Mesodermal cell (in vitro differentiated cells): Measurements from ENCODE around the gene MYH15.

Experiments
- H3K27ac ChIP-seq: 2 replicates; pipeline ENCODE4 v1.7.0; 2013; ENCODE audit warnings: mild to moderate bottlenecking, low read depth, low read length, moderate library complexity; ENCODE audit not compliant: severe bottlenecking
- H3K36me3 ChIP-seq: 2 replicates; pipeline ENCODE4 v1.7.1; 2013; ENCODE audit warnings: mild to moderate bottlenecking, low read length, moderate library complexity; ENCODE audit not compliant: control insufficient read depth, insufficient read depth
- H3K4me1 ChIP-seq: one replicate; pipeline ENCODE4 v1.7.1; 2013; ENCODE audit warnings: mild to moderate bottlenecking, low read length; ENCODE audit not compliant: insufficient read depth, control insufficient read depth, poor library complexity, severe bottlenecking
- H3K4me3 ChIP-seq: 2 replicates; pipeline ENCODE4 v1.7.0; 2013; ENCODE audit warnings: low read length, control low read depth, mild to moderate bottlenecking; ENCODE audit not compliant: insufficient read depth, poor library complexity, severe bottlenecking; ENCODE audit errors: extremely low read depth
- H3K9me3 ChIP-seq: 2 replicates; pipeline ENCODE4 v1.7.1; 2013; ENCODE audit warnings: mild to moderate bottlenecking, low read length, moderate library complexity; ENCODE audit not compliant: control insufficient read depth
- WGBS, 2 experiments: methylation state at CpG; one replicate each; pipeline ENCODE4 v1.1.5; 2013; ENCODE audit warnings: missing lambda C conversion rate in 2 of 2; ENCODE audit not compliant: insufficient coverage in 2 of 2; 5-methylcytosine and 5-hydroxymethylcytosine counted together

Gene MYH15

GRCh38 chr3:108450444-108450843 lies 60.0 kb downstream of the MYH15 start:
- H3K4me1 ChIP-seq, result no peaks in the 10 kb centered on the region
- no peaks in the 10 kb centered on the region for H3K36me3 ChIP-seq
- H3K9me3 ChIP-seq, result peaks cover 8% of the 10 kb centered on the region
- H3K4me3 ChIP-seq, result no peak overlapping the region
- no peak overlapping the region for H3K27ac ChIP-seq
- WGBS, 2 experiments, result no CpG with 5 or more reads among the region's 2 CpGs

DNA sequence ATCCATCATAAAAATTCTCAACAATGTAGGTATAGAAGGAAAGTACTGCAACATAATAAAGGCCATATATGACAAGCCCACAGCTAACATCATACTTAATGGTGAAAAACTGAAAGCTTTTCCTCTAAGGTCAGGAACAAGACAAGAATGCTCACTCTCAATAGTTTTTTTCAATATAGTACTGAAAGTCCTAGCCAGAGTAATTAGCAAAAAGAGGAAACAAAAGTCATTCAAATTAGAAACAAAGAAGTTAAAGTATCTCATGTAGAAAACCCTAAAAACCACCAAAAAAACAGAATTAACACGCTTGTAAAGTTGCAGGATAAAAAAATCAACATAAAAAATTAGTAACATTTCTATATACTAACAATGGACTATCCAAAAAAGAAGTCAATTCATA lies 61.8 kb downstream of the MYH15 start:
- no CpG with 5 or more reads among the region's 1 CpG for WGBS, 2 experiments
- Histone ChIP-seq H3K27ac (no peak overlapping the region), H3K4me1 (no peaks in the 10 kb centered on the region), H3K4me3 (no peak overlapping the region), H3K36me3 (no peaks in the 10 kb centered on the region), H3K9me3 (peaks cover 8% of the 10 kb centered on the region)

- H3K27ac ChIP-seq, result no peak overlapping the region
- no peaks in the 10 kb centered on the region for H3K4me1 ChIP-seq
- H3K9me3 ChIP-seq, result peaks cover 8% of the 10 kb centered on the region
- H3K4me3 ChIP-seq, result no peak overlapping the region
- no CpG with 5 or more reads among the region's 3 CpGs for WGBS, 2 experiments
- H3K36me3 ChIP-seq, result no peaks in the 10 kb centered on the region
Observed at GRCh38 chr3:108447096-108447847, 63.1 kb downstream of the MYH15 start.

DNA sequence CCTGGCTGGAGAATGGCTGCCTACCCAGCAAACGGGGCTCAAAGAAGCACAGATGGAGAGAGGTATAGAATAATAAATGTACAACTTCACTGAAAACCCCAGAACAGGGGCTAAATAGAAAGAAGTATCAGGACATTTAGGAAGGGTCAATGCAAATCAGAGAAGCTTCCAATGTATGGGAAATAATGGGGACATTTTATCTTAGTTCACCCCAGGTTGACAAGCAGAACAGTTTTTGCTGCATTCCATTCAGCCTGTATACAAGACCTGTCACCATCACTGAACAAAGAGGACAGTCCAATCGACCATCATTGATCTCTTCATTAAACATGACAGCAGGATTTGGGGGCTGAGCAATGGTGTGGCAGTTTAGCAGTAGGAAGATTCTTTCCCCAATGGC lies 68.1 kb downstream of the MYH15 start:
- Histone ChIP-seq H3K27ac (no peak overlapping the region), H3K4me1 (no peaks in the 10 kb centered on the region), H3K36me3 (no peaks in the 10 kb centered on the region), H3K9me3 (peaks cover 5% of the 10 kb centered on the region), H3K4me3 (no peak overlapping the region)
- 100% methylated on average over 1 of the region's 2 CpGs; no CpG with 5 or more reads in 1 of the 2 experiments for WGBS, 2 experiments

DNA sequence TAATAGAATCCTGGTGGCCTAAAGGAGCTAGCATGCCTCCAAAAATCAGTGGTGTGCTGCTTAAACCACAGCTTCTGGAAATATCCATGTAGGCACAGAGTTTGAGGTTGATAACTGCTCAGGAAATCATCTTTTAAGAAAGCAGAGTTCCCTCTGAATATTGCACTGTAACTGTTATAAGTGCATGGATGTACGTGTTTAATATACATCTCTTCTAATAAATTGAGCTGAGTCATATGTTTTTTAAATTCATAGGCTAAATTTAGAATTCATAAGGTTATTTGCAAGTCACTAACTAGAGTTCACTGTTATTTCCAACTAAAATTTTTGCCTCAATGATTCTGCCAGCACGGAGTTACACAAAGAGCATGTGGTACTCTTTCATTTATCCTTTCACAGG lies 68.9 kb downstream of the MYH15 start:
- Histone ChIP-seq H3K4me3 (no peak overlapping the region), H3K27ac (no peak overlapping the region)
- WGBS, 2 experiments, result 67% methylated on average over 1 of the region's 2 CpGs; no CpG with 5 or more reads in 1 of the 2 experiments

DNA sequence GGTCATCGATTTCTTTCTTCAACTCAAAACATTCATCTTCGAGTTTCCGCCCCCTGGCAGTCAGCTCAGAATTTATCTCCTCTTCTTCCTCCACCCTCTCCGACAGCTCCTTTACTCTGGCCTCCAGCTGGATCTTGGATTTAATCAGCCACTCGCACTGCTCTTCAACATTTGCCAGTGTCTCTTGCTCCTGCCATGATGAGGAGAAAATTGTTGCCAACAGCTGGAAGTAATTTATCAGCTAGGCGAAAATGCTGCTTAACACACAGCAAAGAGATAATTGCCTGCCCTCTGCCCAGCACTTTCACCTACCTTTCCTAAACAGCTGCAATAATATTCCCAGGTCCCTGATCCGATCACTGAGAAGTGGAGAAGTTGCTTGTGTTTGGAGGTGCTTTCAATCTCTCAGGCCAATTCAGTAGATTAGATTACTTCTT lies 69.3 kb downstream of the MYH15 start:
- Histone ChIP-seq H3K36me3 (no peaks in the 10 kb centered on the region), H3K27ac (no peak overlapping the region), H3K4me1 (no peaks in the 10 kb centered on the region), H3K4me3 (no peak overlapping the region), H3K9me3 (no peaks in the 10 kb centered on the region)
- WGBS, 2 experiments, result 86 to 87% methylated on average over 3 to 4 of the region's 7 CpGs

More for the DNA sequence above, 68.9 kb downstream of the MYH15 start:
- Histone ChIP-seq H3K36me3 (no peaks in the 10 kb centered on the region), H3K4me1 (no peaks in the 10 kb centered on the region), H3K9me3 (no peaks in the 10 kb centered on the region)

DNA sequence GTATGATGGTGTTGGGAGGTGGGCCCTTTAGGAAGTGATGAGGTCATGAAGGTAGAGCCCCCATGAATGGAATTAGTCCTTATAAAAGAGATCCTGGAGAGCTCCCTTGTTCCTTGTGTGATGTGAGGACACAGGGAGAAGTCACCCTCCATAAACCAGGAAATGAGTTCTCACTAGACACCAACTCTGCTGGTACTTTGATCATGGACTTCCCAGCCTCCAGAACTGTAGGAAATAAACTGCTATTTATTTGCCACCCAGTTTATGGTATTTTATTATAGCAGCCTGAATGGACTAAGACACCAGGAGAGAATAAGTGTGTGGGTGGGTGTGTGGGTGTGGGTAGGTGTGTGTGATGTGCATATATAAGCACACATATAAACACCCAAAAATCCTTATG lies 71.9 kb downstream of the MYH15 start:
- no peak overlapping the region for H3K4me3 ChIP-seq
- H3K36me3 ChIP-seq, result no peaks in the 10 kb centered on the region
- peaks cover 3% of the 10 kb centered on the region for H3K9me3 ChIP-seq
- H3K4me1 ChIP-seq, result no peaks in the 10 kb centered on the region
- H3K27ac ChIP-seq, result no peak overlapping the region

DNA sequence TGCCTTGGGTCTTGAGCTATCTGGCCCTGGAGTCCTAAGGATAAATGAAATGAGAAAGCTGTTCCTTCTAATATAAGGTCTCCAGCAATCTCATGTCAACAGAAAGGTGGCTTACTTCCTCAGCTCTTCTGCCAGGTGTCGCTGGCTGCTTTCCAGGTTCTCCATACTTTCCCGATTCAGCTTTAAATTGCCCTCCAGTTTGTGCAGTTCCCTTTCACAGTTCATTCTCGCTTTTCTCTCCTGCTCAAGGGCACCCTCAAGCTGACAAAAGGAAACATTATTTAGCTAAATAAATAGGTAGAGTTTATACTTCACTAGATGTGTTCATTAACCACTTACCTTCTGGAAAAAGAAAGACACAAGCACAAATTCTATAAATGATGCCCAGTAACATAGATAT lies 73.0 kb downstream of the MYH15 start:
- Histone ChIP-seq H3K4me3 (no peak overlapping the region), H3K4me1 (no peaks in the 10 kb centered on the region), H3K36me3 (no peaks in the 10 kb centered on the region), H3K9me3 (peaks cover 11% of the 10 kb centered on the region), H3K27ac (no peak overlapping the region)
- WGBS, 2 experiments, result 100% methylated on average over 1 to 2 of the region's 3 CpGs

DNA sequence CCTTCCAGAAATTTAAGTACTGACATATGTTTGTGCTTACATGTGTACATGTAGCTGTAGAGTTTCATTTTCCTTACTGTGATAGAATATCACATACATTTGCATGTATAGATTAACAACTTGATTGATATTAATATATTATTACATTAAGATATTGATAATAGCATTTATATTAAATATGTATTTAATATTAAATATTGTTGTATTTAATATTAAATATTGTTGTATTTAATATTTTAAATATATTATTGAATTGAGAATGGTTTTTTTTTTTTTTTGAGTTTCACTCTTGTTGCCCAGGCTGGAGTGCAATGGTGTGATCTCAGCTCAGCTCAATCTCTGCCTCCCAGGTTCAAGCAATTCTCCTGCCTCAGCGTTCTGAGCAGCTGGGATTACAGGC lies 76.5 kb downstream of the MYH15 start:
- Histone ChIP-seq H3K4me1 (no peaks in the 10 kb centered on the region), H3K9me3 (peaks cover 12% of the 10 kb centered on the region), H3K27ac (no peak overlapping the region), H3K36me3 (no peaks in the 10 kb centered on the region), H3K4me3 (no peak overlapping the region)
- 83% methylated on average over 1 of the region's 1 CpG; no CpG with 5 or more reads in 1 of the 2 experiments for WGBS, 2 experiments

- Histone ChIP-seq H3K9me3 (peaks cover 12% of the 10 kb centered on the region), H3K4me1 (no peaks in the 10 kb centered on the region), H3K27ac (no peak overlapping the region), H3K4me3 (no peak overlapping the region), H3K36me3 (no peaks in the 10 kb centered on the region)
- WGBS, 2 experiments, result 94% methylated on average over 3 to 5 of the region's 5 CpGs
Observed at GRCh38 chr3:108432431-108432830, 78.0 kb downstream of the MYH15 start.

DNA sequence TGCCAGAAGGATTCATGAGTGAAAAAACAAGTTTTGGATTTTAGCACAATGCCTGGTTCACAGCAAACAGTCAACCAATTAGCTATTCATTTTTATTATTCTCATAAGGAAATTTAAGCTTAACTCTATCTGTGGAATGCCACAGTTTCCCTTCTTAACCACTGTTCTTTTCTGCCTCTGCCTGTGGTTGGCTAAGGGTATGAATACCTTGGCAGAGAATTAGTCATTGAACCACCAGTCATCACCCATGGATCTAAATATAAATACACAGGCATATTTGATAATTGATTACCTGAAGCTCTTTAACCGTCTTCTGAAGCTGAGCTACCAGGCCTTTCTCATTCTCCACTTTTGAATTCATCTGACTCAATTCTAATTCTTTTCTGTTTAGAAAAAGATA lies 79.9 kb downstream of the MYH15 start:
- H3K4me1 ChIP-seq, result no peaks in the 10 kb centered on the region
- no peak overlapping the region for H3K4me3 ChIP-seq
- no peak overlapping the region for H3K27ac ChIP-seq
- WGBS, 2 experiments, result 60% methylated on average over 1 of the region's 1 CpG; no CpG with 5 or more reads in 1 of the 2 experiments
- no peaks in the 10 kb centered on the region for H3K36me3 ChIP-seq
- peaks cover 12% of the 10 kb centered on the region for H3K9me3 ChIP-seq
